ENCODE results near the gene PRKCE. TPM values are rescaled to one million over a fixed set of nuclear protein-coding genes. Genes with fewer than 3 reads are reported as not detected.
"Not testable (repeated sequence)": the region's sequence is repeated elsewhere in the genome, so short reads cannot be mapped to it uniquely, and the experiment has no call there.

PRKCE gene
- total RNA-seq, 1 donor from 2014 or later, result 23.6 TPM

DNA sequence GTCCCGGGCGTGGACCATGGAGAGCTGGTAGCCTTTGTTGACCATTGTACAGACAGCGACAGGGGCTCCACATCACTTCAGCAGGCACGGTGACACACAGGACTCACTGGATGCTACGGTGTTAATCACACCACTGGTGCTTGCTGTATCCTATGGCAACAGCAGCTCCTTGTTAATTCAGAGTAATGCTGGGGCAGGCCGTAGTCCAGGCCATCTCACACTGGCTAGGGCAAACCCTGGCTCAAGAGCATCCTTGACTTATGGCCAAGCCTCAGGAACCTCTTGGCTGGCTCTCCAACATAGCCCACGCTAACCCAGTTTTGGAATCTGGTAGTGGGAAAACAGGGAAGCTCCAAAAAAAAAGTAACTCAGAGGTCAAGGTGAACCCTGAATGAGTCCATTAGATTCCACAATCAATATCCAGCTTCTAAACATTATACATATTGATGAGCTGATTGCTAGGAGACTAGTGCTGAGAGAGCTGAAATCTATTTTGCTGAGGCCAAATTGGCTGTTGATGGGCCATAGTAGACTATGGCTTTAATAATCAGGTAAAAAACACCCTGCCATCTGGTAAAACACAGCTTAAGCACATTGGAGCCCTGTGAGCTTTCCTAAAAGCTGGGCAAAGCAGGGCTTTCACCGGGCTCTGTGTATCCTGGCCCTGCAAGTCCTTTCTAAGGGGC lies 253.6 kb downstream of the PRKCE start:
- DNase-seq (ENCODE audit: low read depth in 2 of 2), result no peak

DNA sequence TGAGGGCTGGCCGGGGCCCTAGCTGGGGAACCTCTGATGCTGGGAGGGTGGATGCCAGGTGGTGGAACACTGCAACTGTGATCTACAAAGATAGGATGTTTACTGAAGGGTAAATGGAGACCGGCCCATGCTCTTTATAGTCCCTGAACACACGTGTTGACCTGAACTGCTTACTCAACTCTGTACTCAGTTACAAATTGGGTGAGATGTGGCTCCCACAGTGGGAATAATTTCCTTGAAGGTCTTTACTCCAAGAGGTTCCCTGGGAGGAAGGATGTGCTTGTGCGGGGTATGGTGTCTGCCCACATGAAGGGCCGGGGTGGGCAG lies 254.1 kb downstream of the PRKCE start:
- DNase-seq (ENCODE audit: low read depth in 2 of 2), result no peak

DNA sequence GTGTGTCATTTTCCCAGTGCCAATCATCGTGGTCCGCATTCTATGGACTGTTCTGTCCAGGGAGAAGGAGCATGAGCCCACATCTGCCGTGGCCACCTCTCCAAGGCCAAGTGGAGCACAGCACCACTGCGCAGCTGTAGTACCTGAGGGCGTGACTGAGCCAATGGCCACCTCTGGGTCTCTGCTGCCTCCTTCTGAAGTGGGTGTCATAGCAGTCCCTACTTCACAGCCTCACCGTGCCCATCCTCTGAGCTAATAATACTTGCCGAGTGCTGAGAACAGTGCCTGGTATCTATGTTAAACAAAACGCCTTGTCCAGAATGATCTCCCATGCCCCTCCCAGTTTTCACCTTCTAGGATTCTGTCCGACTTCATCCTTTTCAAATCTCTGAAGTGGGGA lies 256.1 kb downstream of the PRKCE start:
- no peak for DNase-seq (ENCODE audit: low read depth in 2 of 2)

DNA sequence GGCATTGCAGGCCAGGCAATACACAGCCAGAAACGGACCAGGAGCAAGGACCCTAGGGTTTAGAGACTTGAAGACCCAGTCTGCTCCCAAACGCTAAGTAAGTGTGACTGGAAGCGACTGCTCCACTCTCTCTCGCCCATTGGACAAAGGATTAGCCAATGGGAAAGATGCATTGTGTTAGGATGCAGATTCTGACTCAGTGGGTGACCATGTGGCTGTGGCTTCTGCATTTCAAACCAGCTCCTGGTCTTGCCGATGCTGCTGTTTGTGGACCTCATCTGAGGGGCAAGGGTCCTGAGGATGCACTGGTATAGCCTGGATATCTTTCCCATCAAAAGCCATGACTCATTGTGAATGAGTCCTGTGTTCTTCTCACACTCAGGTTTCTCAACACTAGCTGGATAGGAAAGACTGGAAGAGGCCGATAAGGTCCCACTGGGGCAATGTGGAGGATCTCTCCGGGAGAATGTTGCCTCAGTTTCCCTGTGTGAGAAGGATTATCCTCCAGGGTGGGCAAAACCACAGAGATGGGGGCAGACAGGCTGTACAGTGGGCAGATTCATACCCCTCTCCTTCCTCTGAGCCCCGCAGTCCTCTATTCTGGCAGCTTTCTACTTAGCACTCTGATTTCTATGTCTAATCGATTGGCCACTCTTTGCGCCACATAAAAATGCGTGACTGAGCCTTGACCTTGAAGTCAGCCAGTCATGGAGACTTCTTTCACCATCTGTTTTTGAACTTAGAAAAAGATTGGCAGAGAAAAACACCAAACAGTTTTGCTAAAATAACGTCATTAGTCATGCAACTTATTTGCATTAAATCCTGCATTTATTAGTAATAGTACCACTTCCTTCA lies 257.1 kb downstream of the PRKCE start:
- no peak for DNase-seq (ENCODE audit: low read depth in 2 of 2)

DNA sequence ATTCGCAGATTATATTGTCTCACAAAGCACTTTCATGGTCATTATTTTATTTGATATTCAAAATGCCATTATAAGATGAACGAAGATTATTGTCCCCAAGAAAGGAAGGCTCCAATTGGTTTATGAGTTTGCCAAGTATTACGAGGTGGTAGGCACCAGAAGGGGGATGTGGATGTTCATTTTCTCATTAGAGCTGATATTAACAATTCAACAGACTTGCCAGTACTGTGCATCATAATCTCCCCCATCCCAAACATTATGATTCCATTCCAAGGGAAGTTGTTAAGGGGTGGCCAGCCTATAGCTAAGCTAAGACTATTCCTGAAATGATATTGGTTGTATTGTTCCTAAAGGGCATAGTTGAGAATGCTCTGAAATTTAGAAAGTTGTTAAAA lies 257.7 kb downstream of the PRKCE start:
- no peak for DNase-seq (ENCODE audit: low read depth in 2 of 2)

- no peak for DNase-seq (ENCODE audit: low read depth in 2 of 2)
These were observed 258.3 kb downstream of the PRKCE start for GRCh38 chr2:45909677-45910191.

DNA sequence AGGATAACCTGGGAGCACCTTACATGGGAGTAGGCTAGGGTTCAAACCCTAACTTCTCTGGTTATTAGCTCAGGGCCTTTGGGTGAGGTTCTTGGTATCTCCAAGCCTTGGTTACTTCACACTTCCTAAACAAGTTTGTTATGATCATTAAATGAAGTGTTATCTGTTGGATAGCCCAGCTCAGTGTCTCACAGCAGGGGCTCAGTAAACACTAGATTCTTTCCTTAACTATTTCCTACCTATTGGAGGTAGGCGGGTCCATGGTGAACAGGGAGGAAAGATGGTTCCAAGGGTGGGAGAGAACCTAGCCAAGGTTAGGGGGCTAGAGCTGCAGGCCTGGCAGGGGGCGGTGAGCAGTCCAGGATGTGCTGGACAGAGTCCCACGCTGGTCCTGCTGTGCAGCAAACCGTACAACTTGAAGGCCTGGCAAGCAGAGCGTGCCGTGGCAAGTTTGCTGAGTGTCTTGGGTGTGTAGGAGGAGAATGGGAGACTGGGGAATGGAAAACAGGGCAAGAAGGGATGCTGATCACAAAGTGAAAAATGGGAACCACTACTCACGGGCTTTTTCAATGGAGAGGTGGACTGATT lies 259.1 kb downstream of the PRKCE start:
- DNase-seq (ENCODE audit: low read depth in 2 of 2), result no peak

DNA sequence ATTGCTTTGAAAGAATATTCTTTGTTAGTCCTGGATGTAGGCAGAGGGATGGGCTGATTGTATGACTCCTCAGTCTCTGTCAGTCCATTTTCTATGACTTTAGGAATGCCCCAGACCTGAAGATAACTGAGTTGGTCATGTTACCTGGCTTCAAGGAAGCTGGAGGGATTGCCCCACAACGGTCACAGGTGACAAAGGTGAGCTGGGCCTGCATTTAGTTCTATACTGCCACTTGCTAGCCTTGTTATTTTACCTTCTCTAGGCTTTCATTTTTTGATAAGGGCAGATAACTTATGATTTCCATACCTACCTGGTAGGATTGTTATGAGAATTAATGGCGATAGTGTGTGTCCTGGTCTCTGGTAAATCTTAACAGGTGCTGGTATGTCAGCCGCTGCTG lies 260.1 kb downstream of the PRKCE start:
- no peak for DNase-seq (ENCODE audit: low read depth in 2 of 2)

DNA sequence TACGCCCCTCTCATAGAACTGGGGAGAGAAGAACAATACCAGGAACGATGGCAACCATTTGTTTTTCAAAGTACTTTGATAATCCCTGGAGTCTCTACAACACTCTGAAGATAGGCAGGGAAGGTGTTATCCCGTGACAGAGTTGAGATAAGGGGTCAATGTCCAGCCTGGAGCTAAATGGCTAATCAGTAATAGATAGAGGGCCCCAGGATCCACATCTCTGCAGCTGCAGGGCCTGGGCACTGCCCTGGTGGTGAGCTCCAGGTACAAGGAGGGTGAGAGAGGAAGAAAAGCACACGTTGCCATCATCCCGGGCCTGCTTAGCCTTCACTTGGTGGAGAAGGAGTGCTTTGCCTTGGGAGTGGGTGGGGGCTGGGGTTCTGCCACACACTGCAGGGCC lies 260.6 kb downstream of the PRKCE start:
- DNase-seq (ENCODE audit: low read depth in 2 of 2), result no peak

DNA sequence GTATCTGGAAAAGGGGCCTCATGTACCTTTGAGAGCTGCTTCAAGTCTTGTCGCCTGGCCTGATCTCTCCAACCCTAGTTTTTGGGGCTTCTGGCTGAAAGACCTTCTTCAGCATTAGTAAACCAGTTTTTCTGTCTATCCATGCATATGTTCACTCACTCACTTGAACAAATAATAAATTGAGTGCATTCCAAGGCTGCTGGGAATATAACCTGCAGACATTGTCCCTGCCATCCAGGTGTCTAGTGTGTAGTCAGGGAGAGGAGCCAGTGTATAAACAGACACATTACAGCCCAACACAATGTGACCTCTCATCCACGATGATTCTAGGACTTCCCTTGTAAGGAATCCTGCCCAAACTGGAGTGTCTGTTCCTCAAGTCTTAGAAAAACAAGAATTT lies 262.1 kb downstream of the PRKCE start:
- no peak for DNase-seq (ENCODE audit: low read depth in 2 of 2)

GRCh38 chr2:45915523-45915922 lies 264.0 kb downstream of the PRKCE start:
- DNase-seq (ENCODE audit: low read depth in 2 of 2), result no peak

- not testable (repeated sequence) for DNase-seq (ENCODE audit: low read depth in 2 of 2)
These were observed 266.2 kb downstream of the PRKCE start for GRCh38 chr2:45917561-45918176.

DNA sequence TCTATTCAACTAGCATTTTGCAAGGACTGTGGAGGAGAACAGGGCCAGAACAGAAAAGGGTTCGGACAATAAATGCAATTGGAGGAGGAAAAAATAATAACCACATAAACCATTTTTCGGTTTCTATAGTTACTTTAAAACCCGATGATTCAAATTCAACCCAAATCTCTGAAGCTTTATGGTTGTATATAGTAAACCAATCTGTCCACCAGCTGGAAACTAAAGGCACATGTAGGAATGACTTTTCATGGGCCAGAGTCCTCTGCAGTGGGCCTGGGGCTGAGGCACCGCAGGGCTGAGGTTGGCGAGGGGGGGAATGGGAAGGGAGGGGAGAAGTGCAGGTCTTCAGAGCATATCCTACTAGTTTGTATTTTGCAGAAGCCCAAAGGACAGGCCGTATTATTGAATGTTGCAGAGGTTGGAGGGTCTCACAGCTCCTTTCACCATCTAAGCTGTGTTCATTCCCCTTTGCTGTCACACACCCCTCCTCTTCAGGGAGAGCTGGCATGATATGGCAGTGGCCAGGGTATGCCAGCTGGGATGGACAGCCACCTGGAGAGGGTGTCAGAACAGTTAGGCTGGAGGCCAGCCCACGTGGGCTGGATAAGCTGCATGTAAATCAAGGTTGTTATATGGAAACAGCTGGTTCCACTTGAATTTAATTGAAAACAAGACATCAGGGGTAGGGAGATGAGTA lies 267.1 kb downstream of the PRKCE start:
- no peak for DNase-seq (ENCODE audit: low read depth in 2 of 2)

GRCh38 chr2:45919160-45919650 lies 267.7 kb downstream of the PRKCE start:
- peak; percentile 58 to 75 for DNase-seq (ENCODE audit: low read depth in 2 of 2)

GRCh38 chr2:45919711-45920111 lies 268.2 kb downstream of the PRKCE start:
- DNase-seq (ENCODE audit: low read depth in 2 of 2), result no peak

GRCh38 chr2:45921921-45922320 lies 270.4 kb downstream of the PRKCE start:
- no peak for DNase-seq (ENCODE audit: low read depth in 2 of 2)

GRCh38 chr2:45922577-45922988 lies 271.1 kb downstream of the PRKCE start:
- DNase-seq (ENCODE audit: low read depth in 2 of 2), result no peak

DNA sequence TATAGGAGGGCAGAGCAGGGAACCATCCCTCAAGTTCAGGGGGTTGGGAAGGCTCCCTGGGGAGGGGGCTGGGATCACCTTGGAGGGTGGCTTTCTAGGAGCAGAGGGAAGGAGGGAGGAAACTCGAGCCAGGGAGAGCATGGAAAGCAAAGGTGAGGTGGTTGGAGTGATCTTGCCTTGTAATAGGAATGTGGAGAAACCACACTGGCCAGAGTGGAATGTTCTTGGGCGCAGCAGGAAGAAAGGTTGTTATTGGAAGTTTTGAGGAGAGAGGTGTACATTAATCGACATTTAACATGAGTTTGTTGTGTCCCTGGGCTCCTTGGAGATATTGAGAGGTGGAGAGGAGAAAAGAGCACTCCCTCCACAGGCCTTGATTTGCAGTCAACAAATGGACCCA lies 272.2 kb downstream of the PRKCE start:
- no peak for DNase-seq (ENCODE audit: low read depth in 2 of 2)

GRCh38 chr2:45925026-45925425 lies 273.6 kb downstream of the PRKCE start:
- DNase-seq (ENCODE audit: low read depth in 2 of 2), result peak in 1 of 2 donors; percentile 20

DNA sequence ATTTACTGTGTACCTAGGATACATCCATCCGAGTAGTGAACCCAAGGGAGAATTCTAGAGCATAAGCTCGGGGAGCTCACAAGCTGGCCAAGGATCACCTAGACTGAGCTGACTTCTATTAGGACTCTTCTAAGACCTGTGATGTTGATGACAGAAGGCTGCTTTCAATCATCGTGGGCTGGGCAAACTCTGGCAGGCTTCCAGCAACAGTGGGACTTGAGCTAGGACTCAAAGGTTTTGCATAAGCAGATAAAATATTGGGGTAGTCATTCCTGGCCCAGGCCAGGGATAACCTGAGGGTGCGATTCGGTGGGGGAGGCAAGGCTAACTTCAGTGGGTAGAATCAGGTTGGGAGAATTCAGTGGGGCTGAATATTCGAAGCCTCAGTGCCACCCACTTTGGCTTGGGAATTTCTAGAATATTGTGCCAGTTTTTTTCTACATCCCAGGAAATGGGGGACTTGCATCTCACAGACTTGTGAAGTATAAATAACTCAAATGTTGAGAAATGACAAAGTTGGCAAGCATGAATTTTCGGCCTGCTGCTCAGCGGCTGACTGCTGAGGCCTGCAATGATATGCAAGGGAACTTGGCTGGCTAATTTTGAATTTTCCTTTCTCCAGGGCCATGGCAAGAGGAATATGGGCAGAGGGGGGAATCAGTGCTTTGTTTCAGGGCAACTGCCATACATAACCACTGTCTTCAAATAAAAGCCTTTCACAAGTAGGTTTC lies 274.3 kb downstream of the PRKCE start:
- DNase-seq (ENCODE audit: low read depth in 2 of 2), result no peak

- no peak for DNase-seq (ENCODE audit: low read depth in 2 of 2)
These were observed 277.5 kb downstream of the PRKCE start for GRCh38 chr2:45928946-45929345.
